HG03439 (cell line): ENCODE data around the gene PPP2R2D.
A peak's percentile ranks its signal among the peaks of the same experiment; 100 is the strongest.

Experiments
- ATAC-seq: cut with Tn5 transposase; IDR thresholded peaks from one replicate; pipeline ENCODE4 v1.9.1; 2021; ENCODE audit warnings: mild to moderate bottlenecking, moderate library complexity; ENCODE audit not compliant: unreplicated experiment

PPP2R2D gene

GRCh38 chr10:131900350-131901152, at the start of gene PPP2R2D:
PPP2R2D (plus strand) TSS chr10:131901008; CDS start chr10:131901149, 141 bp downstream.
- ATAC-seq: peak; percentile 92

- no peak for ATAC-seq
Measured at GRCh38 chr10:131851346-131851745, 49.5 kb upstream of the PPP2R2D start.

- ATAC-seq: no peak
Measured at GRCh38 chr10:131852176-131852822, 48.5 kb upstream of the PPP2R2D start.

GRCh38 chr10:131852823-131853609, 47.8 kb upstream of the PPP2R2D start:
- ATAC-seq: no peak

GRCh38 chr10:131853610-131853964, 47.2 kb upstream of the PPP2R2D start:
- no peak for ATAC-seq

- no peak for ATAC-seq
Measured at GRCh38 chr10:131854579-131855335, 46.1 kb upstream of the PPP2R2D start.

- no peak for ATAC-seq
Measured at GRCh38 chr10:131855461-131856401, 45.1 kb upstream of the PPP2R2D start.

GRCh38 chr10:131856441-131857094, 44.2 kb upstream of the PPP2R2D start:
- no peak for ATAC-seq

- no peak for ATAC-seq
Measured at GRCh38 chr10:131857156-131858117, 43.4 kb upstream of the PPP2R2D start.

GRCh38 chr10:131858118-131858515, 42.7 kb upstream of the PPP2R2D start:
- no peak for ATAC-seq

- ATAC-seq: no peak
Measured at GRCh38 chr10:131858583-131859340, 42.0 kb upstream of the PPP2R2D start.

- no peak for ATAC-seq
Measured at GRCh38 chr10:131859341-131860020, 41.3 kb upstream of the PPP2R2D start.

GRCh38 chr10:131860311-131860710, 40.5 kb upstream of the PPP2R2D start:
- ATAC-seq: no peak

GRCh38 chr10:131860806-131861440, 39.9 kb upstream of the PPP2R2D start:
- ATAC-seq: no peak

- ATAC-seq: no peak
Measured at GRCh38 chr10:131862548-131862947, 38.3 kb upstream of the PPP2R2D start.

GRCh38 chr10:131865223-131865917, 35.4 kb upstream of the PPP2R2D start:
- no peak for ATAC-seq
